AG10803 (cell line): Measurements from ENCODE around the gene NDUFV3.

Source experiments
- DNase-seq: peaks from one replicate; pipeline ENCODE4 v3.0.0; 2010; ENCODE audit warnings: low read depth
- H3K4me3 ChIP-seq: 2 replicates; pipeline ENCODE4 v1.5.1; 2011; ENCODE audit warnings: mild to moderate bottlenecking, low read length, control low read depth
- TF ChIP-seq, protein P1 (sequence below): conservative IDR thresholded peaks from 2 replicates; pipeline ENCODE4 v1.5.1; 2011; ENCODE audit warnings: mild to moderate bottlenecking, low read length, control low read depth, inconsistent platforms

Gene NDUFV3

GRCh38 chr21:42848932-42849758, 44.0 kb upstream of the NDUFV3 start:
- H3K4me3 ChIP-seq = no peak overlapping the region
- TF ChIP-seq, protein P1, sequence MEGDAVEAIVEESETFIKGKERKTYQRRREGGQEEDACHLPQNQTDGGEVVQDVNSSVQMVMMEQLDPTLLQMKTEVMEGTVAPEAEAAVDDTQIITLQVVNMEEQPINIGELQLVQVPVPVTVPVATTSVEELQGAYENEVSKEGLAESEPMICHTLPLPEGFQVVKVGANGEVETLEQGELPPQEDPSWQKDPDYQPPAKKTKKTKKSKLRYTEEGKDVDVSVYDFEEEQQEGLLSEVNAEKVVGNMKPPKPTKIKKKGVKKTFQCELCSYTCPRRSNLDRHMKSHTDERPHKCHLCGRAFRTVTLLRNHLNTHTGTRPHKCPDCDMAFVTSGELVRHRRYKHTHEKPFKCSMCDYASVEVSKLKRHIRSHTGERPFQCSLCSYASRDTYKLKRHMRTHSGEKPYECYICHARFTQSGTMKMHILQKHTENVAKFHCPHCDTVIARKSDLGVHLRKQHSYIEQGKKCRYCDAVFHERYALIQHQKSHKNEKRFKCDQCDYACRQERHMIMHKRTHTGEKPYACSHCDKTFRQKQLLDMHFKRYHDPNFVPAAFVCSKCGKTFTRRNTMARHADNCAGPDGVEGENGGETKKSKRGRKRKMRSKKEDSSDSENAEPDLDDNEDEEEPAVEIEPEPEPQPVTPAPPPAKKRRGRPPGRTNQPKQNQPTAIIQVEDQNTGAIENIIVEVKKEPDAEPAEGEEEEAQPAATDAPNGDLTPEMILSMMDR = no peak
- DNase-seq = no peak

DNA sequence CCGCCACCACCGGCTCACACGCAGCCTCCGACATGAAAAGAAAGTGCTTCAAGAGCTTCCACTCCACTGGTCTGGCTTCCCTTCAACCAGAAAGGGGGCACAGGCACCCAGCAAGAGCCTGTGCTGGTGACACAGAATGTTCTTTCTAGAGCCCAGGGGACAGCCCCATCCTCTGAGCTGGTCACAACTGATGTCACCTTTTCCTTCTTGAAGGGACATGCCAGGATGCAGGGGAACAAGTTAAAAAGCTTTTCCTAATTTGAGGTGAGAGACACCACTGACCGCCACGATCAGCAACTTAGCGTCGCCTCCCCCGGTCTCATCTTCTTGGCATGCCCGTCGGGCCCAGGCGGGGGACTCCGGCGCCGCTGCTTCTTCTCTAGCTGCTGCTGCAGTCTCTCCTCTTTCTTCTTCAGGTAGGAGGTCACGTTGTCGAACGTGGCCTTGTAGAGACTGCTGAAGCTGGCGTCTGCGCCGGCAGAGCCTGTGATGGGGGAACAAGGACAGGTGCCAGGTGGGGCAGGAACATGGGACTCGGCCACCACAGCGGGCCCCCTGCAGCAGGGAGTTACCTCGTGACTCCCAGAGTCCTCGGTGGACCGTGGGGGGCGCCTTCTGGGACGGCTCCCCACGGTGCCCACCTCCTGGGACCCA, 43.2 kb upstream of the NDUFV3 start:
- TF ChIP-seq, protein P1 = no peak
- no peak for DNase-seq
- no peak overlapping the region for H3K4me3 ChIP-seq

- TF ChIP-seq, protein P1 = no peak
- H3K4me3 ChIP-seq = no peak overlapping the region
- DNase-seq = no peak
Measured at GRCh38 chr21:42850463-42850862, 42.6 kb upstream of the NDUFV3 start.

DNA sequence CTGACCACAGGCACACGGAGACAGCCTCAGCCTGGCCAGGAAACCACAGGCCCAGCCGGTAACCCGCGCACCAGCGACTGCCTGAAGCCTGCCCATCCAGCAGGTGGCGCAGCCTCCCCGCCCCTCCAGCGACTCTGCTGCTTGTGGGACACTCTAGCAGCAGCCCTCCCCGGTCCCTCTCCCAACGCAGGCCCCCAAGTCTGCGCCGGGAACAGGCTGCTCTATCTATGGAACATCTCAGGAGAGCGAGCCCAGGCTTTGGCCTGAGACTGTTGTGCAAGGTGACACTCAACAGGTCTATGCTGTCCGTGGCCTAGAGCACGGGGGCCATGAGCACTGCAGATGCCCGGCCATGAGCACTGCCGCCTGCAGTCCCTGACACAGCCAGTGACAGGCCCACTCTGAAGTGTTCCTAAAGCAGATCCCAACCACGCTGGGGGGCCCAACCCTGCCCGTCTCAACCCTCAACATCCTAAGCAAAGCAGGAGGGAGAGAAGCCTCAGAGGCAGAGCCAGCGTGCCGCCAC, 42.2 kb upstream of the NDUFV3 start:
- TF ChIP-seq, protein P1 = peak; percentile 38
- peak; percentile 15 for DNase-seq
- no peak overlapping the region for H3K4me3 ChIP-seq

GRCh38 chr21:42851812-42852665, 41.1 kb upstream of the NDUFV3 start:
- no peak for DNase-seq
- TF ChIP-seq, protein P1 = no peak
- H3K4me3 ChIP-seq = no peak overlapping the region

DNA sequence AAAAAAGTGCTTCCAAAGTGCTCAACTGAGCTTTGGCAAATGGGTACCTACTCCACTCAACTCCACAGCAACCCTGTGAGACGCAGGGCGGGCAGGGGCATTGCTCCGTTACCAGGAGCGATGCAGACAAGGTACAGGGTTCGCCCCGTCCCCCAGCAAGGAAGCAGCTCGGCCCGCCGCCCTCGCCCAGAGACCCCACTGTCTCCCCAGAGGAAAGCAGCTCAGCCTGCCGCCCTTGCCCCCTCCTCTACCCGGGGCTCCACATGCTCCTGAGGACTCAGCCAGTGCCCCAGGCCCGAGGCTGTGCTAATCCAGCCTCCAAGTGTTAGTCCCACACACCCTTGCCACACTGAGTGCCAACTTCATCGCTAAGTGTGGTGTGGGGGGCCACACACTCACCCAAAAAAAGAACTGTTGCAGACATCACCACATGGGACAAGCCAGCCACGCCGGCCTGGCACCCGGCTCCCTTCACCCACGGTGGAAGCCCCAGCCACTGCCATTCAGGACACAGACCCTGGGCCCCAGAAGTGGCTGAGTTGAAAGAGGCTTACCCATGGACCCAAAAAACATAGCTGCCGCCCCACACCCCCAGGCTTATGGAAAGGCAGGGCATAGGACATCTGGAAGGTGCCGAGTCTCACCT, 40.1 kb upstream of the NDUFV3 start:
- DNase-seq = no peak
- TF ChIP-seq, protein P1 = no peak
- H3K4me3 ChIP-seq = no peak overlapping the region
